DOHH2 (cell line): Measurements from ENCODE around the gene MSH6.

ENCODE experiments used
- CTCF ChIP-seq: fragments of 200-600 bp; sonication (generic); IDR thresholded peaks from one replicate; pipeline ENCODE4 v1.5.1; 2014; ENCODE audit warnings: antibody characterized with exemption, mild to moderate bottlenecking, low read depth, low read length; ENCODE audit not compliant: poor library complexity, severe bottlenecking
- EZH2phosphoT487 ChIP-seq: fragments of 200-600 bp; sonication (generic); IDR thresholded peaks from 2 replicates; pipeline ENCODE4 v1.6.1; 2017; ENCODE audit warnings: borderline replicate concordance, mild to moderate bottlenecking, antibody characterized with exemption, low read length, moderate library complexity, mixed read lengths

GRCh38 chr2:47815764-47816163, 32.8 kb downstream of the MSH6 start:
- TF ChIP-seq CTCF = no peak
- no peak for TF ChIP-seq EZH2phosphoT487
